ENCODE measurements around the gene ADAM23. TPM values are rescaled to one million over a fixed set of nuclear protein-coding genes. Genes with fewer than 3 reads are reported as not detected.

ADAM23 gene
- total RNA-seq, 2 experiments from 2014 or later: 0.10 to 0.42 TPM

DNA sequence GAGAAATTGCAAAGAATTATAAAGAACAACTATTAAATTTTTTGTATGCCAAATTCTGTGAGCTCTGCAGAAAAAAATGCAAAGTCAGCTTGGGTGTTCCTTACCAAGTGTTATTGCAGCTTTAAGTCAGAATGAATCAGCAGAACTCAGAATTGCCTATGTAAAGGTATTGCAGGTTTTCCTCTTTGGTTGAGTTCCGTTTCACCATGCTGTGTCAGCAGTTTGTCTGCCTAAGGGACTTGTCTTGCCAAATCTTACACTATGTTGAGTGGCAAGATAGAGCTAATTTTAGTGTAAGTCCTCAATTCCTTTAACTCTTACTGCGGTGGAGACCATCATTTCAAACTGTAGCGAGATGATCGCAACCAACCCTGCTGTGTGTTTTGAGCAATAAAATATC lies 38.8 kb downstream of the ADAM23 start:
- CTCF ChIA-PET: no interaction called here
- Mint-ChIP-seq H3K27ac (no peak overlapping the region), H3K36me3 (ENCODE audit: low read depth) (no peaks in the 10 kb centered on the region), H3K9me3 (peaks cover 4% of the 10 kb centered on the region), H3K27me3 (ENCODE audit: low read depth) (peaks cover 15% of the 10 kb centered on the region), H3K4me3 (no peak overlapping the region), H3K4me1 (ENCODE audit: low read depth) (no peaks in the 10 kb centered on the region)
- DNase-seq: no peak
- intact Hi-C loops (cut with micrococcal nuclease): no loop called here

- H3K4me3 Mint-ChIP-seq: no peak overlapping the region
- no peak for DNase-seq
- H3K9me3 Mint-ChIP-seq: peaks cover 4% of the 10 kb centered on the region
- intact Hi-C loops (cut with micrococcal nuclease): no loop called here
- CTCF ChIA-PET: no interaction called here
- no peaks in the 10 kb centered on the region for H3K4me1 Mint-ChIP-seq (ENCODE audit: low read depth)
- no peak overlapping the region for H3K27ac Mint-ChIP-seq
- H3K27me3 Mint-ChIP-seq (ENCODE audit: low read depth): peaks cover 15% of the 10 kb centered on the region
- no peaks in the 10 kb centered on the region for H3K36me3 Mint-ChIP-seq (ENCODE audit: low read depth)
Observed at GRCh38 chr2:206482633-206483032, 39.3 kb downstream of the ADAM23 start.

DNA sequence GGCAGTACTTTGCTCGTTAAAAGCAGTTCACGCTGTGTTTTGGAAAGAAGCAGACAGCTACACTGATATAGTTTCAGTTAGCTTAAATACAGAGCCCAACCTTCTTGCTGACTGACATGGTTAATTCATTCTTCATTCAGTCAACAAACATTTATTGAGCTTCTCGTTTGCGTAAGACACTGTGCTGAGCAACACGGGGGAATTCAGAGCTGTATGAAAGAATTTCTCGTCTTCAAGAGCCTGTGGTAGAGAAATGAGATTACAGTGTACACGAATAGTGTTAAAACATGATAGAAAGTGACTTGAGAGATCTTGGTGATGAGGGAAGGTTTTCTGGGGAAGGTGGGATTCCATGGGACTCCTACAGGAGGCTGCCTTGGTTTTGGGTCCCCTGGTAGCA lies 44.7 kb downstream of the ADAM23 start:
- Mint-ChIP-seq H3K9me3 (peaks cover 4% of the 10 kb centered on the region), H3K27me3 (ENCODE audit: low read depth) (peaks cover 15% of the 10 kb centered on the region), H3K27ac (no peak overlapping the region), H3K4me3 (no peak overlapping the region), H3K4me1 (ENCODE audit: low read depth) (peaks cover 3% of the 10 kb centered on the region), H3K36me3 (ENCODE audit: low read depth) (no peaks in the 10 kb centered on the region)
- intact Hi-C loops (cut with micrococcal nuclease): no loop called here
- CTCF ChIA-PET: interaction anchor here (1.5 kb wide), 1 partner anchor 71 kb away, joined by 3 read pairs; no protein-coding TSS in a partner anchor
- DNase-seq: no peak

- Mint-ChIP-seq H3K4me3 (no peak overlapping the region), H3K27ac (no peak overlapping the region), H3K36me3 (ENCODE audit: low read depth) (no peaks in the 10 kb centered on the region), H3K9me3 (peaks cover 4% of the 10 kb centered on the region), H3K27me3 (ENCODE audit: low read depth) (peaks cover 15% of the 10 kb centered on the region), H3K4me1 (ENCODE audit: low read depth) (peaks cover 3% of the 10 kb centered on the region)
- DNase-seq: peak; percentile 31
- intact Hi-C loops (cut with micrococcal nuclease): no loop called here
- CTCF ChIA-PET: interaction anchor here (1.5 kb wide), 1 partner anchor 70 kb away, joined by 3 read pairs; no protein-coding TSS in a partner anchor
Observed at GRCh38 chr2:206488623-206489022, 45.3 kb downstream of the ADAM23 start.

DNA sequence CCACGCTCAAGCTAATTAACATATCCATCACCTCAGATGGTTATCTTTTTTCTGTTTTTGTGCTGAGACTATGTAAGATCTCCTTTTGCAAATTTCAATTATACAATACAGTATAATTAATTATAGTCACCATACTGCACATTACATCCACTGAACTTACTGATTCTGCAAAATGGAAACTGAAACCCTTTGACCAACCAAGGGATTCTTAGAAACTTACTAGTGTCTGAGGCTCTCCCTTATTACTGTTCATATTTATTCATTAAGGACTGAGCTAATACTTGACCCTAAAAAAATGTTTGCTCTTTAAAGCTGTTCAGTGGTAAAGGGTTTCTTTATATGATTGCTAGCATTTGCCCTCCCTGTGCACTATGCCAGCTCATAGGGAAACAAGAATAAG lies 50.7 kb downstream of the ADAM23 start:
- peaks cover 2% of the 10 kb centered on the region for H3K9me3 Mint-ChIP-seq
- no peaks in the 10 kb centered on the region for H3K36me3 Mint-ChIP-seq (ENCODE audit: low read depth)
- H3K4me1 Mint-ChIP-seq (ENCODE audit: low read depth): no peaks in the 10 kb centered on the region
- CTCF ChIA-PET: interaction anchor here (0.6 kb wide), 1 partner anchor 55 kb away, joined by 4 read pairs; no protein-coding TSS in a partner anchor
- H3K27me3 Mint-ChIP-seq (ENCODE audit: low read depth): peaks cover 13% of the 10 kb centered on the region
- intact Hi-C loops (cut with micrococcal nuclease): no loop called here
- H3K4me3 Mint-ChIP-seq: no peak overlapping the region
- no peak overlapping the region for H3K27ac Mint-ChIP-seq
- DNase-seq: no peak

- CTCF ChIA-PET: interaction anchor here (0.5 kb wide), 1 partner anchor 972 kb away, joined by 3 read pairs; no protein-coding TSS in a partner anchor
- Mint-ChIP-seq H3K27ac (no peak overlapping the region), H3K4me1 (ENCODE audit: low read depth) (peaks cover 2% of the 10 kb centered on the region), H3K27me3 (ENCODE audit: low read depth) (no peaks in the 10 kb centered on the region), H3K4me3 (no peak overlapping the region), H3K9me3 (no peaks in the 10 kb centered on the region), H3K36me3 (ENCODE audit: low read depth) (no peaks in the 10 kb centered on the region)
- DNase-seq: no peak
- intact Hi-C loops (cut with micrococcal nuclease): no loop called here
Observed at GRCh38 chr2:206502729-206503128, 59.4 kb downstream of the ADAM23 start.

DNA sequence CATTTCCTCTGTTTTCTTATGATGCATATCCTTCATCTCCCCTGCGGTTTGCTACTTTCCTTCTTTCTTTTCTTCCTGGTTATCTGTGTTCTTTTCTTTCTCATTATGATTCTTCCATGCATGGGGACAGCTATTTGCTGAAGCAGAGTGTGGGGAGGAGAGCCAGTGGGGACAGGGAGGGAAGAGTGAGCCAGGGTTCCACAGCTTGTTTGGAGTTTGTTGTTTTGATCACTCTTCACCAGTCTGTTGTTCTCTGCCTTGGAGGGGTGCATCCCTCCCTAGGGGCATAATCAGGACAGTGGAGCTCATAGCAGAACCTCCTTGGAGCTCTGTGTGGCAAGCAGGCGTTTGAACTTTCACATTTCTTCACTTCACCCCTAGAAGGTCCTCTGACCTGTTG lies 68.0 kb downstream of the ADAM23 start:
- DNase-seq: no peak
- Mint-ChIP-seq H3K4me3 (no peak overlapping the region), H3K36me3 (ENCODE audit: low read depth) (no peaks in the 10 kb centered on the region), H3K9me3 (no peaks in the 10 kb centered on the region), H3K27me3 (ENCODE audit: low read depth) (peaks cover 13% of the 10 kb centered on the region), H3K4me1 (ENCODE audit: low read depth) (peaks cover 13% of the 10 kb centered on the region), H3K27ac (no peak overlapping the region)
- CTCF ChIA-PET: interaction anchor here (0.7 kb wide), 1 partner anchor 77 kb away, joined by 3 read pairs; no protein-coding TSS in a partner anchor
- intact Hi-C loops (cut with micrococcal nuclease): no loop called here

GRCh38 chr2:206512999-206513398 lies 69.7 kb downstream of the ADAM23 start:
- H3K27me3 Mint-ChIP-seq (ENCODE audit: low read depth): peaks cover 13% of the 10 kb centered on the region
- no peaks in the 10 kb centered on the region for H3K36me3 Mint-ChIP-seq (ENCODE audit: low read depth)
- no peak overlapping the region for H3K27ac Mint-ChIP-seq
- H3K4me1 Mint-ChIP-seq (ENCODE audit: low read depth): peaks cover 13% of the 10 kb centered on the region
- intact Hi-C loops (cut with micrococcal nuclease): no loop called here
- CTCF ChIA-PET: interaction anchor here (0.9 kb wide), 1 partner anchor 12 kb away, joined by 3 read pairs; no protein-coding TSS in a partner anchor
- H3K9me3 Mint-ChIP-seq: no peaks in the 10 kb centered on the region
- H3K4me3 Mint-ChIP-seq: no peak overlapping the region
- DNase-seq: no peak

DNA sequence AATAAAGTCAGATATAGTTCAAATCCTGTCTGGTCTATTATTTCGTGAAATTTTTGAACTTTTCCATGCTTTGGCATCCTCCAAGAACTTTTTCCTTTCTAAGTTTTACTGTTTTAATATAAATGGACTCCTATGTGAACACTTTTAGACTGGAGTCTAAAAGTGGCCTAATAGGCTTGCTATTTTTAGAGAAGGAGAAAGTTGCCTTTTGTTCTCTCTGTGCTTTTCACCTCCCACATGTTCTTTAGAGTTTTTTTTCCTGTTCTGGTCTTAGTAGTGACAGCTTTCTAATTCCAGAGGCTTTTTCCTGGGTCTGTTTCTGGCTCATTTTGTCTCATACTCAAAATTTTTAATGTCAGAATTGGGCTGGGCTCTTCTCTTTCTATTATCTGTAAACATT lies 72.2 kb downstream of the ADAM23 start:
- H3K4me3 Mint-ChIP-seq: no peak overlapping the region

GRCh38 chr2:206518997-206519396 lies 75.7 kb downstream of the ADAM23 start:
- no peak overlapping the region for H3K4me3 Mint-ChIP-seq
- H3K27me3 Mint-ChIP-seq (ENCODE audit: low read depth): peaks cover 14% of the 10 kb centered on the region
- no peaks in the 10 kb centered on the region for H3K4me1 Mint-ChIP-seq (ENCODE audit: low read depth)
- no peak overlapping the region for H3K27ac Mint-ChIP-seq
- no peak for DNase-seq
- no peaks in the 10 kb centered on the region for H3K9me3 Mint-ChIP-seq
- CTCF ChIA-PET: no interaction called here
- intact Hi-C loops (cut with micrococcal nuclease): no loop called here
- no peaks in the 10 kb centered on the region for H3K36me3 Mint-ChIP-seq (ENCODE audit: low read depth)

More for the DNA sequence above, 72.2 kb downstream of the ADAM23 start:
- Mint-ChIP-seq H3K36me3 (ENCODE audit: low read depth) (no peaks in the 10 kb centered on the region), H3K9me3 (no peaks in the 10 kb centered on the region), H3K4me1 (ENCODE audit: low read depth) (peaks cover 13% of the 10 kb centered on the region), H3K27ac (no peak overlapping the region), H3K27me3 (ENCODE audit: low read depth) (peaks cover 18% of the 10 kb centered on the region)
- CTCF ChIA-PET: no interaction called here
- intact Hi-C loops (cut with micrococcal nuclease): no loop called here
- DNase-seq: no peak

- Mint-ChIP-seq H3K4me3 (no peak overlapping the region), H3K27me3 (ENCODE audit: low read depth) (peaks cover 8% of the 10 kb centered on the region), H3K36me3 (ENCODE audit: low read depth) (no peaks in the 10 kb centered on the region), H3K4me1 (ENCODE audit: low read depth) (no peaks in the 10 kb centered on the region), H3K9me3 (no peaks in the 10 kb centered on the region), H3K27ac (no peak overlapping the region)
- CTCF ChIA-PET: interaction anchor here (0.6 kb wide), 1 partner anchor 24 kb away, joined by 3 read pairs; no protein-coding TSS in a partner anchor
- no peak for DNase-seq
- intact Hi-C loops (cut with micrococcal nuclease): no loop called here
Observed at GRCh38 chr2:206520450-206520849, 77.1 kb downstream of the ADAM23 start.

DNA sequence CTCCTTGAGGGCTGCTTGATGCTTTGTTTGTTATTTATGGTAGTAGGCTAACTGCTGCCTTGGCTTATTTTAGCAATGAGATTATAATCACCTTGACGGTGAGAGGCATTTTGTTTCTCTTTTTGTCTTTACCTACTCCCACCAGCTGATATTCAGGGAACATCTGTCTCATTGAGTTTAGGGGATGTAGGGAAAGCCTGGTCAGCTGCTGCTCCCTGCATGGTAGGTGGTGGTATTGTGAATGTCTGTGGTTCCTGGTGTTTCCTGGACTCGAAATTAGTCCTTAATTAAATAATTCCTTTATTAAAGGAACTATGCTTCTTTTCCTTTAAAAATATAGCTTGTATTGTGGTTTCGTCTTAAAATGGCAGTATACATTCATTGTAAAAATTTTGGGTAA lies 77.8 kb downstream of the ADAM23 start:
- CTCF ChIA-PET: no interaction called here
- intact Hi-C loops (cut with micrococcal nuclease): no loop called here
- no peak overlapping the region for H3K27ac Mint-ChIP-seq
- H3K4me1 Mint-ChIP-seq (ENCODE audit: low read depth): no peaks in the 10 kb centered on the region
- peaks cover 8% of the 10 kb centered on the region for H3K27me3 Mint-ChIP-seq (ENCODE audit: low read depth)
- no peak overlapping the region for H3K4me3 Mint-ChIP-seq
- H3K36me3 Mint-ChIP-seq (ENCODE audit: low read depth): no peaks in the 10 kb centered on the region
- no peak for DNase-seq
- H3K9me3 Mint-ChIP-seq: no peaks in the 10 kb centered on the region

DNA sequence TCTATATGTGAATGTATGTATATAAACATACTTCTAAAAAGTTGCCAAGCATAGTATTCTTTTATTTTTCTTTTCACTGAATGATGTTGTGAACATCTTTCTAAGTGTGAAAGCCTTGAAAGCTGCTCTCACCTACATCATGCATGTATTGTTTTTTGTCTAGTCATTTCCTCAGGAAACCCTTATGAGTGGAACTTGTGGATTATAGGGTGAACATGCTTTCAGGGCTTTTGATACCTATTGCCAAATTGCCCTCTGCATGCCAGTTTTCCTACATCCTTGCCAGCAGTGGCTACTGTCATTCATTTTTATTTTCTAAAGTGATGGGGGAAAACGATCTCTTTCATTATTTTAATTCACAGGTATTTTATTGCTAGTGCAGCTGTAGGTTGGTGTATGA lies 78.3 kb downstream of the ADAM23 start:
- Mint-ChIP-seq H3K4me1 (ENCODE audit: low read depth) (no peaks in the 10 kb centered on the region), H3K36me3 (ENCODE audit: low read depth) (no peaks in the 10 kb centered on the region), H3K4me3 (no peak overlapping the region), H3K9me3 (no peaks in the 10 kb centered on the region), H3K27me3 (ENCODE audit: low read depth) (peaks cover 8% of the 10 kb centered on the region), H3K27ac (no peak overlapping the region)
- CTCF ChIA-PET: no interaction called here
- DNase-seq: no peak
- intact Hi-C loops (cut with micrococcal nuclease): no loop called here

Measured in activated naive CD4-positive, alpha-beta T cell treated with anti-CD3 and anti-CD28 coated beads for 36 hours (primary cell).